Measurements from ENCODE around the gene PRR19.

The PRR19 gene

DNA sequence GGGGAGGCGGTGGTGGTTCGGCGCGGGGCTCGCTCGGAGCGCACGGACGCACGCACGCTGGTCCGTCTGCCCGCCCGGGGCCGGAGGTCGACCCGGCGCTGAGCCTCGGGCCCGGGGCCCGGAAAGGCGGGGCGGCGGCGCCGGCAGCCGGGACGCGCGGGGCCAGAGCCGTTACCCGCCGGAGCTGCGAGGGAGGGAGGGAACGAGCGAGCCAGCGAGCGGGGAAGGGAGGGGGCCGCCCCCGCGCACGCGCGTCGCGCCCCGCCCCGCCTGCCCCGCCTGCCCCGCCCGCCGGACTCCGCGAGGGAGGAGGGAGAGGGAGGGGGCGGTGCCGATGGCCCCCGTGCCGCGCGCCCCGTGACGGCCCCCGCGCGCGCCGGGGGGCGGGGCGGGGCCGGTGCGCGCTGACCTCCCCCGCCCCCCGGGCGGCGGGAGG, 17.8 kb upstream of the PRR19 start:
- peak; percentile 72 for DNase-seq (ENCODE audit: low read depth)

DNA sequence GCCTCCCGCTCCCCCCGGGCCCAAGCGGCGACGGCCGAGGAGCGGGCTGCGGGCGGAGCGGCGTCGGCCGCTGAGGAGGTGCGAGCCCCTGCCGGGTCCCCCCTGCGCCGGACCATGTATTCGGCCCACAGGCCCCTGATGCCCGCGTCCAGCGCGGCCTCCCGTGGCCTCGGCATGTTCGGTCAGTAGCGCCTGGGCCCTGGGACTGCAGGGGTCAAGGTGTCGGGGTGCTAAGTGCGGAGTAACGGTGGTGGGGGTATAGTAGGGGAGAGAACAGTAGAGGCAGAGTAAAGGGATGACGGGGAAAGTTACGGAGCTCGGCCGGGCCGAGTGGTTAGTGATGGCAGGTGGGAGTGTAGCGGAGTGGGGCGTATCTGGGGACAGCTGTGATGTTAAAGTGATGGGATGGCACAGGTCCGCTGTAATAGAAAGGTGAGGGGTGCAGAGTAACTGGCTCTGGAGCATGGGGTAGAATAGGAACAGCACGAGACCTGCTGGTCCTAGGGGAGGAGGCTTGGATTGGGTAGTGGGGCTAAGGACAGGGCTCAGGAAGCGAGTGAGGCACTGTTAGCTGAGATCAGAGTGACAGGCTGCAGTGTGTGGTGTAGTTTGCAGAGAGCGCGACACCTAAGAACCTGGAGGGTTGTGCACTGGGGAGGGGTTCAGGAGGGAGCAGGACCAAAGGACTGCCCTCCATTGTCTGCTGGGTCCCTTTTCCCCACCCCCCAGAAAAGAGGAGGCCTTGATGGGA, 17.2 kb upstream of the PRR19 start:
- no peak for DNase-seq (ENCODE audit: low read depth)

DNA sequence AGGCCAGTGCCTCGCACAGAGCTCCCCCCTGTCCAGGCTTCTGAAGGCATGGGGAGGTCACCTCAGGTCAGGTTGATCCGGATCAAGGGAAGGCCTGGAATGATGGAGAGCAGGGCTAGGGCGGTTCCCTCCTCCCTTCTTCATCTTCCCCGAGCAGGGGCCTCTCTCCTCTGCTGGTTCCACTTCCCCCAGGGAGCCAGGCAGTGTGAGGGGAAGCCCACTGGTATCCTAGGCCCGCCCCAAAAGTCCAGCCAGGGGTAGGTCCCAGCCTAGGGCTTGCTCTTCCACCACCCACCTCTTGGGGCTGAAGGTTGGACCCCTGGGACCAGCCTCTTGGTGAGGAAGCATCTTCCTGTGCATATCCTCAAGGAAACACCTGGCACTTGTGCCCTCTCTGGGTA, 16.4 kb upstream of the PRR19 start:
- no peak for DNase-seq (ENCODE audit: low read depth)

DNA sequence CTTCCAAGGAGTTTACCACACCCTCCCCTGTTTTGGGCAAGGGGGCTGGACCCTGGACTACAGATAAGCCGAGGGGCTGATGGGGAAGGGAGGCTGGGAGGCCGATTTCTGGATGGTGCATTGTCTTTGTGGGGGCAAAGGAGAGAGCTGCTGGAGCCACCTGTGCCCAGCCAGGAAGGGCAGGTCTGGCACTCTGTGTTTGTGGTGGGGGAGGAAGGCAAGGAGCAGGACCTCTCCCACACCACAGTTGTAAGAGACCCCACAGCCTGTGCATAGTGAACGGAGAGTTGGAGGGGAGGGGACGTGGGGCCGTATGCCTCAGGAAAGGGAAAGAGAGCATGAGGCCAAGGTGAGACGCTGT, 16.0 kb upstream of the PRR19 start:
- DNase-seq (ENCODE audit: low read depth), result no peak

DNA sequence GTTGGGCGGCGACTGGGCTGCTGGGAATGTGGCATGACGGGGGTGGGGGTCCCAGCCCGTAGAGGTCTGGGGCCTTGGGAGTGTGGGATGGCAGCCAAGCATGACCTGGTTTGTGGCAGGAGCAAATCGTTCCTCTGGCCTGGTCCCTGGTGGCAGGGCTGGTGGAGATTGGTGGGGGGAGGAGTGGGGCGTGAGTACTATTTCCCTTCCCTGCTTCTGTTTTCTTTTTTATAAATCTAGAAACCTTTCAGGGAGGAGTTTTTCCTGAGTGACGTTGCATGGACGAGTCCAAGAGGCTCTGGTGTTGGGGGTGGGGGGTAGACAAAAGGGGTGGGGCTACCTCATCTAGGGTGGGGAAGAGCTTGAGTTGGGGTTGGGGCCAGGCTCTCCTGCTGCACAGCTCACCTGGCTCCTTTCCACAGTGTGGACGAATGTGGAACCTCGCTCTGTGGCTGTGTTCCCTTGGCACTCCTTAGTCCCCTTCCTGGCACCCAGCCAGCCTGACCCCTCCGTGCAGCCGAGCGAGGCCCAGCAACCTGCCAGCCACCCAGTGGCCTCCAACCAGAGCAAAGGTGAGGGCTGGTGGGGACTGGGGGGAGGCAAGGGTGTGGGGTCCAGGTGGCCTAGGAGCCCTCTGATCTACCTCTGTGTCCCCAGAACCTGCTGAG, 15.4 kb upstream of the PRR19 start:
- DNase-seq (ENCODE audit: low read depth), result no peak

DNA sequence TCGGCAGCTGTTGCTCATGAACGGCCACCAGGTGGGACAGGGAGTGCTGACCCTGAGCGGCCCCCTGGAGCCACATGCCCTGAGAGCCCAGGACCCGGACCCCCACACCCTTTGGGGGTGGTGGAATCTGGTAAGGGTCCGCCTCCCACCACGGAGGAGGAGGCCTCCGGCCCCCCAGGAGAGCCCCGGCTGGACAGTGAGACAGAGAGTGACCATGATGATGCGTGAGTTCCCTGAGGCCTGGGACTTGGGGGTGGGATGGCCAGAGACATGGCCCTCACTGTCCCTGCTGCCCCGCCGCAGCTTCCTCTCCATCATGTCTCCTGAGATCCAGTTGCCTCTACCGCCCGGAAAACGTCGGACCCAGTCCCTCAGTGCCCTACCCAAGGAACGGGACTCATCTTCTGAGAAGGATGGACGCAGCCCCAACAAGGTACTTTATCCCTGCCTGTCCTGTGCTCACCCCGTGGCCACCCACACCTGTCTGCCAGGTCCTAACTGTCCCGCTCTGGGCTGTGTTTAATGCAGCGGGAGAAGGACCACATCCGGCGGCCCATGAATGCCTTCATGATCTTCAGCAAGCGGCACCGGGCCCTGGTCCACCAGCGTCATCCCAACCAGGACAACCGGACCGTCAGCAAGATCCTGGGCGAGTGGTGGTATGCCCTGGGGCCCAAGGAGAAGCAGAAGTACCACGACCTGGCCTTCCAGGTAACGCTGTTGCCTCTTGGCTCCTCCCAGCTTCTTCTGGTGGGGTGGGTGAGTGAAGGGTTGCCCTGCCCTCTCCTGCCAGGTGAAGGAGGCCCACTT, 14.7 kb upstream of the PRR19 start:
- no peak for DNase-seq (ENCODE audit: low read depth)

DNA sequence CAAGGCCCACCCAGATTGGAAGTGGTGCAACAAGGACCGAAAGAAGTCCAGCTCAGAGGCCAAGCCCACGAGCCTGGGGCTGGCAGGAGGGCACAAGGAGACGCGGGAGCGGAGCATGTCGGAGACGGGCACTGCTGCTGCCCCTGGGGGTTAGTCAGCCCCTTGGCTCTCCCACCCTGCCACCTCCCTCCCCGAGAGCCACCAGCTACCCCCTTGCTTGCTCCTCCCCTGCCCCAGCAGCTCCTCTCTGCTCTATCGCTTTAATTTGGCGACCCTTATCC, 14.2 kb upstream of the PRR19 start:
- no peak for DNase-seq (ENCODE audit: low read depth)

DNA sequence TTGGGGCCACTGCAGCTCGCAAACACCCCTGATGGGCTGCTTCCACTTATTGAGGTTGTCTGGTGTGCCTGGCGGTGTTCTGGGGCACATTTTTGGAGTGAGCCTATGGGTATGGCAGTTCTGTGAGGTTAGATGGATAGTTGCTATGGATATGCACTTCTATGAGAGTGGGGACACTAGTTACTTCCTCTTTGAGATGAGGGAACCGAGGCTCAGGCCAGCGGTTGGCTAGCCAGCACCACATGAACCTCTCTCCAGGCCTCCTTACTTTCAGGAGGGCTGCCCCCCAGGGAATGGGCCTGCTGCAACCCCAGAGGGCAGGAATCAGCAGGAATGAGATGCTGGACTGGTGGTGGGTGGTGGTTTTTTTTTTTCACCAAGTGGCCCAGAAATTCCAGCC, 13.5 kb upstream of the PRR19 start:
- no peak for DNase-seq (ENCODE audit: low read depth)

DNA sequence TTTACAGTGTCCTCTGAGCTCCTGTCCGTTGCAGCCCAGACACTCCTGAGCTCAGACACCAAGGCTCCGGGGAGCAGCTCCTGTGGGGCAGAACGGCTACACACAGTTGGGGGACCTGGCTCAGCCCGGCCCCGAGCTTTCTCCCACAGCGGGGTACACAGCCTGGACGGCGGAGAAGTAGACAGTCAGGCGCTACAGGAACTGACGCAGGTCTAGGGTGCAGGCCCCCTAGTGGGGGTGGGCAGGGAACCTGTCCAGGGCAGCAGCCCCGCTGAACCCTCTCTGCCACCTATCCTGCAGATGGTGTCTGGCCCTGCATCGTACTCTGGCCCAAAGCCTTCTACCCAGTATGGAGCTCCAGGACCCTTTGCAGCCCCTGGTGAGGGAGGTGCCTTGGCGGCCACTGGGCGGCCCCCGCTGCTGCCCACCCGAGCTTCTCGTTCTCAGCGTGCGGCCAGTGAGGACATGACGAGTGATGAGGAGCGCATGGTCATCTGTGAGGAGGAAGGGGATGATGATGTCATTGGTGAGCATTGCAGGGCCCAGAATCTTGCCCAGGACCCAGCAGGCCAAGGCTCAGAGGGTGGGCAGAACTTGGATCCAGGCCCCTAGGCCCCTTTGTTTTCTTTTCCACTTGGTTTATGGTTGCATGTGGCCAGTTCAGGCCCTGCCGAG, 12.9 kb upstream of the PRR19 start:
- no peak for DNase-seq (ENCODE audit: low read depth)

DNA sequence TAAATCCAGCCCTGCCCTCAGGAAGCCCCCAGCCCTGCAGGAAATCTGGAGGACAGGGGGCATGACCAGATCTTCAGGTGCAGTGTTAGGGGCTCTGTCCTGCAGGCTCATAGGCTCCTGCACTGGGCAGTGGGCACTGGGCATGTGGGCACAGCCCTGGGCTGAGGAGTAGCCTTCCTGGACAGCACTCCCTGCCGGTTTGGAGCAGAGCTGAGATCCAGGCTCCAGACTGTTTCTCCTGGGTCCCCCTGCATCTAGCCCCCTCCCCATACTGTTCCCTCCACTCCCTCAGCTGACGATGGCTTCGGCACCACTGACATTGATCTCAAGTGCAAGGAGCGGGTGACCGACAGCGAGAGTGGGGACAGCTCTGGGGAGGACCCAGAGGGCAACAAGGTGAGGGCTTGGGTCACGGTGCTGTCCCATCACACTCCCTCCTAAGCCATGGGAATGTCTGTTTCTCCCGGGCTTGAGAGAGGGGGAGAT, 12.3 kb upstream of the PRR19 start:
- no peak for DNase-seq (ENCODE audit: low read depth)

DNA sequence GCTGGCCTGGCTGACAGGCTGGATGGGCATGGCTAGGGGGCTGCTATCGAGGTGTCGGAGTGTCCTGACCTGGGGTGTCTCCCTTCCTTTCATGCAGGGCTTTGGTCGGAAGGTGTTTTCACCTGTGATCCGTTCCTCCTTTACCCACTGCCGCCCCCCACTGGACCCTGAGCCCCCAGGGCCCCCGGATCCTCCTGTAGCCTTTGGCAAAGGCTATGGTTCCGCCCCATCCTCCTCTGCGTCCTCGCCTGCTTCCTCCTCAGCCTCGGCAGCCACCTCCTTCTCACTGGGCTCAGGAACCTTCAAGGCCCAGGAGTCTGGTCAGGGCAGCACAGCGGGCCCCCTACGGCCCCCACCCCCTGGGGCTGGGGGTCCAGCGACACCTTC, 11.8 kb upstream of the PRR19 start:
- no peak for DNase-seq (ENCODE audit: low read depth)

DNA sequence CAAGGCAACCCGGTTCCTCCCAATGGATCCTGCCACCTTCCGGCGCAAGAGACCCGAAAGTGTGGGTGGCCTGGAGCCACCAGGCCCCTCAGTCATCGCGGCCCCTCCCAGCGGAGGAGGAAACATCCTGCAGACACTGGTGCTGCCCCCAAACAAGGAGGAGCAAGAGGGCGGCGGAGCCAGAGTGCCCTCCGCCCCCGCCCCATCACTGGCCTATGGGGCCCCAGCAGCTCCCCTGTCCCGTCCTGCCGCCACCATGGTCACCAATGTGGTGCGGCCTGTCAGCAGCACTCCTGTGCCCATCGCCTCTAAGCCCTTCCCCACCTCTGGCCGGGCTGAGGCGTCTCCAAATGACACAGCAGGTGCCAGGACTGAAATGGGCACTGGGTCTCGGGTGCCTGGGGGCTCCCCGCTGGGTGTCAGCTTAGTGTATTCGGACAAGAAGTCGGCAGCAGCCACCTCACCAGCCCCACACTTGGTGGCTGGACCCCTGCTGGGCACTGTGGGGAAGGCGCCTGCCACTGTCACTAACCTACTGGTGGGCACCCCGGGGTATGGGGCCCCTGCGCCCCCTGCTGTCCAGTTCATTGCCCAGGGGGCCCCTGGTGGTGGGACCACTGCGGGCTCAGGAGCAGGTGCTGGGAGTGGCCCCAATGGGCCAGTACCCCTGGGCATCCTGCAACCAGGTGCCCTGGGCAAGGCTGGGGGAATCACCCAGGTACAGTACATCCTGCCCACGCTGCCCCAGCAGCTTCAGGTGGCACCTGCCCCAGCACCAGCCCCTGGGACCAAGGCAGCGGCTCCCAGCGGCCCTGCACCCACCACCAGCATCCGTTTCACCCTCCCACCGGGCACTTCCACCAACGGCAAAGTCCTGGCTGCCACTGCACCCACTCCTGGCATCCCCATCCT, 11.2 kb upstream of the PRR19 start:
- DNase-seq (ENCODE audit: low read depth), result peak; percentile 50

DNA sequence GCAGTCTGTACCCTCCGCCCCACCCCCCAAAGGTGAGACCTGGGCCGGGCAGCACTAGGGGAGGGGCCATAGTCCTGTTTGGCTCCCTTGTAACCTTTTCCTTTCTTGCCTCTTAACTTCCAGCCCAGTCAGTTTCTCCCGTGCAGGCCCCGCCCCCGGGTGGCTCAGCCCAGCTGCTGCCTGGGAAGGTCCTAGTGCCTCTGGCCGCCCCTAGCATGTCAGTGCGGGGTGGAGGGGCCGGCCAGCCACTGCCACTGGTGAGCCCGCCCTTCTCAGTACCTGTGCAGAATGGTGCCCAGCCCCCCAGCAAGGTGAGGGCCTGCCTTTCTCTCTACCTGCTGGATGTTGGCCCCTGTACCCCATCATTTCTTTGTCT, 10.5 kb upstream of the PRR19 start:
- DNase-seq (ENCODE audit: low read depth), result no peak

DNA sequence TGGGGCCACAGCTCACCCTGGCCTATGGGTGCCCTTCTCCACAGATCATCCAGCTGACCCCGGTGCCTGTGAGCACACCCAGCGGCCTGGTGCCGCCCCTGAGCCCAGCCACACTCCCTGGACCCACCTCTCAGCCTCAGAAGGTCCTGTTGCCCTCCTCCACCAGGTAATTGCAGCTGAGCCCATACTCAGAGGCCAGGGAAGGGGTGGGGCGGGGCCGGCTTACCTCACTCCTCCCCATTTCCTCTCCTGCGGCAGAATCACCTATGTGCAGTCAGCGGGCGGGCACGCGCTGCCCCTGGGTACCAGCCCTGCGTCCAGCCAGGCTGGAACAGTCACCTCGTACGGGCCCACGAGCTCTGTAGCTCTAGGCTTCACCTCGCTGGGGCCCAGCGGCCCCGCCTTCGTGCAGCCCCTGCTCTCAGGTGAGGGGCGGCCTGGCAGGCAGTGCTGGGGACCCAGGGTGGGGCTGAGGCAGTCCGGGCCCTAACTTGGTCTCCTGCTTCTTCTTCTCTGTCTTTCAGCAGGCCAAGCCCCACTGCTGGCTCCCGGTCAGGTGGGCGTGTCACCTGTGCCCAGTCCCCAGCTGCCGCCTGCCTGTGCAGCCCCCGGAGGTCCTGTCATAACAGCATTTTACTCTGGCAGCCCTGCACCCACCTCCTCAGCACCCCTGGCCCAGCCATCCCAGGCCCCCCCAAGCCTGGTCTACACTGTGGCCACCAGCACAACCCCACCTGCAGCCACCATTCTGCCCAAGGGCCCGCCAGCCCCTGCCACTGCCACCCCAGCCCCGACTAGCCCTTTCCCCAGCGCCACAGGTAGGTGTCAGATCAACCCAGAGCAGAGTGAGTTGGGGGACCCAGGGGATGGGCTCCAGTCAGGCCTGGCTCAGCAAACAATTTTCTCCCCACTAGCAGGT, 9.6 kb upstream of the PRR19 start:
- no peak for DNase-seq (ENCODE audit: low read depth)

DNA sequence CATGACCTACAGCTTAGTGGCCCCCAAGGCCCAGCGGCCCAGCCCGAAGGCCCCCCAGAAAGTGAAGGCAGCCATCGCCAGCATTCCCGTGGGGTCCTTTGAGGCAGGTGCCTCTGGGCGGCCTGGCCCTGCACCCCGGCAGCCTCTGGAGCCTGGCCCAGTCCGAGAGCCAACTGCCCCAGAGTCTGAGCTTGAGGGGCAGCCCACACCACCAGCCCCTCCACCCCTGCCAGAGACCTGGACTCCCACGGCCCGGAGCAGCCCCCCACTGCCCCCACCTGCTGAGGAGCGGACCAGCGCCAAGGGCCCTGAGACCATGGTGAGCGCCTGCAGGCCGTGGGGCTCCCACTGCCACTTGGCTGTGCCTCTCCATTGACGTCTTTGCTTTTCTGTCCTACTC, 9.0 kb upstream of the PRR19 start:
- no peak for DNase-seq (ENCODE audit: low read depth)

DNA sequence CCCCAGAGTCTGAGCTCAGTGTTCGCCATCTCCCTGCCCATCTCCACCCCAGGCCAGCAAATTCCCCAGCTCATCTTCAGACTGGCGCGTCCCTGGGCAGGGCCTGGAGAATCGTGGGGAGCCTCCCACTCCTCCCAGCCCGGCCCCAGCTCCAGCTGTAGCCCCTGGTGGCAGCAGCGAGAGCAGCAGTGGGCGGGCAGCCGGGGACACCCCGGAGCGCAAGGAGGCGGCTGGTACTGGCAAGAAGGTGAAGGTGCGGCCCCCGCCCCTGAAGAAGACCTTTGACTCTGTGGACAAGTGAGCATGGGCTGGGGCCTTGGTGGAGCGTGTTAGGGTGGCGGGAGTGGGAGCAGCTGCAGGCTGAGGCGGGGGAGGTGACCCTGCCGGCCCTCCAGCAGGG, 8.4 kb upstream of the PRR19 start:
- DNase-seq (ENCODE audit: low read depth), result no peak

DNA sequence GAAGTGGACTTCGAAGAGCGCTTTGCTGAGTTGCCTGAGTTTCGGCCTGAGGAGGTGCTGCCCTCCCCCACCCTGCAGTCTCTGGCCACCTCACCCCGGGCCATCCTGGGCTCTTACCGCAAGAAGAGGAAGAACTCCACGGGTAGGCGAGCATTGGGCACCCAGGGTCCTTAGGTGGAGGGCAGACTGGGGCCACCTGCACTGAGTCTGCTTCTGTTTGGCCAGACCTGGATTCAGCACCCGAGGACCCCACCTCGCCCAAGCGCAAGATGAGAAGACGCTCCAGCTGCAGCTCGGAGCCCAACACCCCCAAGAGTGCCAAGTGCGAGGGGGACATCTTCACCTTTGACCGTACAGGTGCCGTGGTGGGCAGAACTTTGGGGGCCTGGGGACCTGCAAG, 8.0 kb upstream of the PRR19 start:
- DNase-seq (ENCODE audit: low read depth), result no peak

DNA sequence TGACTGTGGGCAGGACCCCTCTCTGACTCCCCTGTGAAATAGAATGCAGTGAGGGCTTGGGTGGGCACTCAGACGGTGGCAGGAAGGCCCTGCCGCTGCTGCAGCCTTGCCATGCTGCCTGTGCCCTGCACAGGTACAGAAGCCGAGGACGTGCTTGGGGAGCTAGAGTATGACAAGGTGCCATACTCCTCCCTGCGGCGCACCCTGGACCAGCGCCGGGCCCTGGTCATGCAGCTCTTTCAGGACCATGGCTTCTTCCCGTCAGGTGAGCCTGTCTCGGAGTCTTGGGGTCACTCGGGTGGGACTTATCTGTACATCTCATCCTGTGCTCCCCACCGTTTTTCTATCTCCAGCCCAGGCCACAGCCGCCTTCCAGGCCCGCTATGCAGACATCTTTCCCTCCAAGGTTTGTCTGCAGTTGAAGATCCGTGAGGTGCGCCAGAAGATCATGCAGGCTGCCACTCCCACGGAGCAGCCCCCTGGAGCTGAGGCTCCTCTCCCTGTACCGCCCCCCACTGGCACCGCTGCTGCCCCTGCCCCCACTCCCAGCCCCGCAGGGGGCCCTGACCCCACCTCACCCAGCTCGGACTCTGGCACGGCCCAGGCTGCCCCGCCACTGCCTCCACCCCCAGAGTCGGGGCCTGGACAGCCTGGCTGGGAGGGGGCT, 7.3 kb upstream of the PRR19 start:
- DNase-seq (ENCODE audit: low read depth), result no peak

DNA sequence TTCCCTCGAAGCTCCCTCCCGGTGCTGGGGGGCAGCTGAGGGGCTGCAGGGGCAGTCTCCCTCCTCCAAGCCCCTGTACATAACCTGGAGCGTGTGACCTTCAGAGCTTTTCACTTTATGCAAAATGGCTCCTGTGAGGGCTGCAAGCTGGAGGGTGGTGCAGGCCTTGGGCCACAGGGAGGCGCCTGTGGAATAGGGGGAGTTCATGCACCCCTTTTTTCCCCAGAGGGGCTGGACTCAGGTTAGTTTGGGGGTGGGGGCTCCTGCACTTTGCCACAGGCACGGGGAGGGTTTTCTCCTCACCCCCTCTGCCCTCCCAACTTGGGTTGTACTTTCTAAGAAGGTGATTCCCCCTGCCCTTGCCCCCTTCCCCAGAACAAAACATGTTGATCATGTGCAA, 6.6 kb upstream of the PRR19 start:
- no peak for DNase-seq (ENCODE audit: low read depth)
